K562 (cell line): ENCODE measurements around the gene MGST2. TPM values are rescaled to one million over a fixed set of nuclear protein-coding genes. Genes with fewer than 3 reads are reported as not detected.

Experiments
- ATAC-seq: fragments of 200-7000 bp; cut with Tn5 transposase; 3 replicates; pipeline ENCODE4 v1.9.1; 2020; ENCODE audit warnings: moderate library complexity
- BruUV-seq: library from RNA; stranded (reverse); fragments of 400-500 nt; replicated peaks from 2 replicates; lab custom pipeline; 2021; lab: Mats Ljungman, UMichigan
- CTCF ChIA-PET: fragments of 300-600 bp; formaldehyde crosslinking; extraction: SDS; loops from one replicate; lab custom pipeline; 2021; ENCODE audit warnings: low intra/inter-chr PET ratio; lab: Yijun Ruan, JAX
- POLR2A ChIA-PET: fragments of 300-600, 350-650 bp; sonication (Branson Sonifier 250); formaldehyde crosslinking; extraction: SDS; loops from one replicate; lab custom pipeline; 2021; ENCODE audit warnings: antibody characterized with exemption, inconsistent platforms; lab: Yijun Ruan, JAX
- DNase-seq, 4 experiments: peaks; one replicate each; pipeline versions ENCODE4 v3.0.0 to v3.0.0-alpha.2; 2011 to 2018; ENCODE audit warnings: low spot score in 3 of 4, mixed read lengths in 3 of 4; ENCODE audit errors: extremely low read depth in 1 of 4
- FAIRE-seq: peaks from 2 replicates; lab custom pipeline; 2011; peaks lifted over from hg19 to GRCh38; lab: Jason Lieb, UNC
- H2AFZ ChIP-seq: 2 replicates; pipeline ENCODE4 v1.6.0; 2011; ENCODE audit warnings: low read depth, low read length, control low read depth, inconsistent platforms
- H3K27ac ChIP-seq: fragments of 200-600 bp; 3 replicates; pipeline ENCODE4 v1.8.0; 2011; ENCODE audit warnings: low read depth, mild to moderate bottlenecking, control low read depth, inconsistent platforms, low read length, moderate library complexity, mixed read lengths; ENCODE audit errors: extremely low read depth
- H3K27me3 ChIP-seq, 2 experiments: fragments of 300-600 bp in 1 of 2; 2 replicates in 1 of 2; 3 replicates in 1 of 2; pipeline versions ENCODE4 v1.6.0 to v1.8.0; 2011; ENCODE audit warnings: inconsistent platforms in 2 of 2, low read length in 2 of 2, mild to moderate bottlenecking in 1 of 2, mixed read lengths in 1 of 2, moderate library complexity in 1 of 2; ENCODE audit not compliant: control insufficient read depth in 2 of 2, insufficient read depth in 2 of 2
- H3K36me3 ChIP-seq: fragments of 300-600 bp; 3 replicates; pipeline ENCODE4 v1.8.0; 2011; ENCODE audit warnings: mild to moderate bottlenecking, low read length, inconsistent platforms; ENCODE audit not compliant: control insufficient read depth, insufficient read depth
- H3K4me1 ChIP-seq, 2 experiments: fragments of 200-600 bp in 1 of 2; replicated peaks in 1 of 2; 2 replicates in 1 of 2; 3 replicates in 1 of 2; pipeline versions ENCODE4 v1.5.1 to v1.8.0; 2011; ENCODE audit warnings: inconsistent platforms in 2 of 2, low read length in 2 of 2, mild to moderate bottlenecking in 1 of 2, mixed read lengths in 1 of 2, moderate library complexity in 1 of 2; ENCODE audit not compliant: control insufficient read depth in 2 of 2, insufficient read depth in 2 of 2
- H3K4me2 ChIP-seq: 2 replicates; pipeline ENCODE4 v1.6.1; 2011; ENCODE audit warnings: low read length, control low read depth, inconsistent platforms, mixed read lengths; ENCODE audit not compliant: insufficient read depth
- H3K4me3 ChIP-seq: fragments of 200-600 bp; sonication (generic), shearing (Covaris generic); 2 replicates; pipeline ENCODE4 v1.5.1; 2016; ENCODE audit warnings: control low read depth, inconsistent platforms
- H3K79me2 ChIP-seq: fragments of 200-600 bp; 3 replicates; pipeline ENCODE4 v1.8.0; 2011; ENCODE audit warnings: low read length, inconsistent platforms; ENCODE audit not compliant: control insufficient read depth, insufficient read depth
- H3K9ac ChIP-seq, 2 experiments: 2 replicates each; pipeline versions ENCODE4 v1.6.0 to v1.6.1; 2011; ENCODE audit warnings: low read depth in 2 of 2, low read length in 2 of 2, control low read depth in 1 of 2, inconsistent platforms in 1 of 2, mild to moderate bottlenecking in 1 of 2, mixed read lengths in 1 of 2; ENCODE audit not compliant: insufficient read depth in 1 of 2
- H3K9me1 ChIP-seq: one replicate; pipeline ENCODE4 v1.6.0; 2011; ENCODE audit warnings: inconsistent platforms, mild to moderate bottlenecking, low read length, moderate library complexity; ENCODE audit not compliant: control insufficient read depth, insufficient read depth
- H3K9me3 ChIP-seq: replicated peaks from 2 replicates; pipeline ENCODE4 v1.5.1; 2011; ENCODE audit warnings: low read depth, low read length, inconsistent platforms; ENCODE audit not compliant: control insufficient read depth, insufficient read depth
- H4K20me1 ChIP-seq: replicated peaks from 2 replicates; pipeline ENCODE4 v1.6.1; 2011; ENCODE audit warnings: low read length, inconsistent platforms, mixed read lengths; ENCODE audit not compliant: control insufficient read depth, insufficient read depth
- ADNP ChIP-seq: fragments of 200-800 bp; sonication (Bioruptor generic); IDR thresholded peaks from 2 replicates; pipeline ENCODE4 v1.6.1; 2016; ENCODE audit warnings: missing genetic modification characterization, missing compliant biosample characterization
- CC2D1A ChIP-seq: fragments of 450-650 bp; IDR thresholded peaks from 2 replicates; pipeline ENCODE4 v1.6.1; 2017; ENCODE audit warnings: mild to moderate bottlenecking
- FOXA3 ChIP-seq, 2 experiments: fragments of 450-650 bp in 1 of 2; sonication (generic) in 1 of 2; formaldehyde crosslinking; IDR thresholded peaks in 1 of 2; conservative IDR thresholded peaks in 1 of 2; 2 replicates each; pipeline versions ENCODE4 v1.4.0 to v1.8.0; 2020 to 2022; ENCODE audit warnings: mild to moderate bottlenecking in 2 of 2, missing genetic modification reagents in 1 of 2
- HEY1 ChIP-seq: fragments of 250-450 bp; sonication (Bioruptor Pico); IDR thresholded peaks from 2 replicates; pipeline ENCODE4 v1.5.0; 2020; ENCODE audit warnings: mild to moderate bottlenecking, moderate library complexity, borderline replicate concordance
- PHF20 ChIP-seq: fragments of 450-650 bp; IDR thresholded peaks from 2 replicates; pipeline ENCODE4 v1.6.1; 2018; ENCODE audit not compliant: partially characterized antibody
- RBM15 ChIP-seq: fragments of 200-400 bp; formaldehyde crosslinking; IDR thresholded peaks from 2 replicates; pipeline ENCODE4 v1.6.1; 2018; ENCODE audit warnings: mild to moderate bottlenecking, low read length, moderate library complexity; ENCODE audit not compliant: insufficient read depth
- SETDB1 ChIP-seq: IDR thresholded peaks from one replicate; pipeline ENCODE4 v1.6.1; 2012; ENCODE audit warnings: low read length, control low read depth, inconsistent platforms
- SMAD2 ChIP-seq: fragments of 150-350 bp; IDR thresholded peaks from 2 replicates; pipeline ENCODE4 v1.6.1; 2014; ENCODE audit warnings: low read depth, mild to moderate bottlenecking, low read length
- ZNF274 ChIP-seq: IDR thresholded peaks from 2 replicates; pipeline ENCODE4 v1.6.1; 2011; ENCODE audit warnings: low read depth, mild to moderate bottlenecking, low read length, moderate library complexity, borderline replicate concordance
- WGBS: fragments of 100-300 bp; shearing (Covaris generic); methylation state at CpG from one replicate; pipeline ENCODE4 v1.1.6; 2016; ENCODE audit warnings: low coverage, mixed read lengths; ENCODE audit not compliant: insufficient coverage; ENCODE audit errors: missing lambda C conversion rate; 5-methylcytosine and 5-hydroxymethylcytosine counted together
- in situ Hi-C: fragments of 300-500 bp; cut with MboI; formaldehyde crosslinking; loops from 4 replicates; pipeline ENCODE4 v1.15.0; 2018; ENCODE audit warnings: inconsistent platforms, mixed read lengths
- intact Hi-C: fragments of 100-400 bp; cut with micrococcal nuclease; formaldehyde crosslinking; loops from 2 replicates; pipeline ENCODE4 v1.14.2; 2022
- polyA plus RNA-seq, 8 experiments: library from polyadenylated mRNA; depleted of rRNA in 4 of 8; stranded (reverse) in 5 of 8; unstranded in 3 of 8; fragments of >200 nt; fragmentation: Nextera tagmentation in 2 of 8; fragmentation: Illumina TruSeq in 1 of 8; extraction: Ambion mirVana in 2 of 8; extraction: Trizol in 1 of 8; gene quantifications; 2 replicates each; pipeline versions ENCODE4 v1.2.1 to v1.2.3, GENCODE V29; 2011 to 2014; ENCODE audit warnings: inconsistent platforms in 1 of 8, missing spikeins in 1 of 8
- total RNA-seq, 7 experiments: library from RNA; depleted of rRNA in 6 of 7; stranded (reverse); fragments of >200 nt in 6 of 7; fragmentation: Illumina TruSeq in 2 of 7; extraction: Trizol in 2 of 7; gene quantifications; 2 replicates each; pipeline versions ENCODE4 v1.2.1 to v1.2.3, GENCODE V29; 2011 to 2021; ENCODE audit warnings: low replicate concordance in 1 of 7
- TF ChIP-seq, protein P1 (sequence below): fragments of 250-450 bp; sonication (Bioruptor Pico); IDR thresholded peaks from 2 replicates; pipeline ENCODE4 v1.4.0; 2020
- TF ChIP-seq, protein P2 (sequence below): fragments of 450-650 bp; formaldehyde crosslinking; IDR thresholded peaks from 2 replicates; pipeline ENCODE4 v1.4.0; 2020; ENCODE audit warnings: mild to moderate bottlenecking, moderate library complexity
- TF ChIP-seq, protein P3 (sequence below): sonication (generic); formaldehyde crosslinking; IDR thresholded peaks from 2 replicates; pipeline ENCODE4 v1.8.0; 2022; ENCODE audit warnings: missing genetic modification reagents, mild to moderate bottlenecking, moderate library complexity, borderline replicate concordance
- TF ChIP-seq, protein P4 (sequence below): sonication (generic); formaldehyde crosslinking; IDR thresholded peaks from 2 replicates; pipeline ENCODE4 v1.8.0; 2022; ENCODE audit warnings: mild to moderate bottlenecking, low read depth, missing genetic modification reagents

The MGST2 gene
- total and polyA plus RNA-seq, 9 of the 15 experiments (the other 6 are each of a cell fraction or from before 2014, with no cell fraction given) = 38.7 to 115 (median 84.6) TPM

GRCh38 chr4:139669335-139669734 is 3.7 kb downstream of the MGST2 start:
- ATAC-seq = no peak
- no peak overlapping the region; the same call in 1 of the 2 replicates for H3K4me2 ChIP-seq
- no peaks in the 10 kb centered on the region for H3K9me1 ChIP-seq
- H3K27me3 ChIP-seq = no peaks in the 10 kb centered on the region
- H4K20me1 ChIP-seq = no peaks in the 10 kb centered on the region; the same call in 1 of the 2 replicates
- no peak for DNase-seq
- no peak overlapping the region for H3K4me3 ChIP-seq
- CTCF ChIA-PET = no interaction called here
- peaks cover 49% of the 10 kb centered on the region; the same call in 2 of the 3 replicates for H3K79me2 ChIP-seq
- POLR2A ChIA-PET = no interaction called here
- peaks cover 6% of the 10 kb centered on the region; the same call in 1 of the 3 replicates for H3K36me3 ChIP-seq
- intact Hi-C loops = loop anchor here (5.0 kb wide), 1 partner anchor 483 kb away; the partner anchor contains the start of gene MAML3
- in situ Hi-C loops = no loop called here
- no peaks in the 10 kb centered on the region for H3K9me3 ChIP-seq
- no peak overlapping the region for H3K9ac ChIP-seq
- H3K4me1 ChIP-seq = peaks cover 17 to 36% of the 10 kb centered on the region in 2 experiments; a peak in 4 of 5 replicates
- no TSS peak for BruUV-seq
- no peak overlapping the region for H3K27ac ChIP-seq
- FAIRE-seq = no peak
- no peak overlapping the region for H2AFZ ChIP-seq
- WGBS = 62% methylated on average over 6 of the region's 6 CpGs
- TF ChIP-seq SMAD2 (no peak), ZNF274 (no peak), SETDB1 (no peak), HEY1 (no peak), CC2D1A (no peak), ADNP (tag) (no peak), FOXA3 (CRISPR knock-in tag; conservative IDR thresholded peaks at IDR 0.05 in 1 of 2, IDR thresholded peaks at IDR 0.05 in 1 of 2) (no peak), PHF20 (no peak), RBM15 (no peak)
- TF ChIP-seq, protein P1, sequence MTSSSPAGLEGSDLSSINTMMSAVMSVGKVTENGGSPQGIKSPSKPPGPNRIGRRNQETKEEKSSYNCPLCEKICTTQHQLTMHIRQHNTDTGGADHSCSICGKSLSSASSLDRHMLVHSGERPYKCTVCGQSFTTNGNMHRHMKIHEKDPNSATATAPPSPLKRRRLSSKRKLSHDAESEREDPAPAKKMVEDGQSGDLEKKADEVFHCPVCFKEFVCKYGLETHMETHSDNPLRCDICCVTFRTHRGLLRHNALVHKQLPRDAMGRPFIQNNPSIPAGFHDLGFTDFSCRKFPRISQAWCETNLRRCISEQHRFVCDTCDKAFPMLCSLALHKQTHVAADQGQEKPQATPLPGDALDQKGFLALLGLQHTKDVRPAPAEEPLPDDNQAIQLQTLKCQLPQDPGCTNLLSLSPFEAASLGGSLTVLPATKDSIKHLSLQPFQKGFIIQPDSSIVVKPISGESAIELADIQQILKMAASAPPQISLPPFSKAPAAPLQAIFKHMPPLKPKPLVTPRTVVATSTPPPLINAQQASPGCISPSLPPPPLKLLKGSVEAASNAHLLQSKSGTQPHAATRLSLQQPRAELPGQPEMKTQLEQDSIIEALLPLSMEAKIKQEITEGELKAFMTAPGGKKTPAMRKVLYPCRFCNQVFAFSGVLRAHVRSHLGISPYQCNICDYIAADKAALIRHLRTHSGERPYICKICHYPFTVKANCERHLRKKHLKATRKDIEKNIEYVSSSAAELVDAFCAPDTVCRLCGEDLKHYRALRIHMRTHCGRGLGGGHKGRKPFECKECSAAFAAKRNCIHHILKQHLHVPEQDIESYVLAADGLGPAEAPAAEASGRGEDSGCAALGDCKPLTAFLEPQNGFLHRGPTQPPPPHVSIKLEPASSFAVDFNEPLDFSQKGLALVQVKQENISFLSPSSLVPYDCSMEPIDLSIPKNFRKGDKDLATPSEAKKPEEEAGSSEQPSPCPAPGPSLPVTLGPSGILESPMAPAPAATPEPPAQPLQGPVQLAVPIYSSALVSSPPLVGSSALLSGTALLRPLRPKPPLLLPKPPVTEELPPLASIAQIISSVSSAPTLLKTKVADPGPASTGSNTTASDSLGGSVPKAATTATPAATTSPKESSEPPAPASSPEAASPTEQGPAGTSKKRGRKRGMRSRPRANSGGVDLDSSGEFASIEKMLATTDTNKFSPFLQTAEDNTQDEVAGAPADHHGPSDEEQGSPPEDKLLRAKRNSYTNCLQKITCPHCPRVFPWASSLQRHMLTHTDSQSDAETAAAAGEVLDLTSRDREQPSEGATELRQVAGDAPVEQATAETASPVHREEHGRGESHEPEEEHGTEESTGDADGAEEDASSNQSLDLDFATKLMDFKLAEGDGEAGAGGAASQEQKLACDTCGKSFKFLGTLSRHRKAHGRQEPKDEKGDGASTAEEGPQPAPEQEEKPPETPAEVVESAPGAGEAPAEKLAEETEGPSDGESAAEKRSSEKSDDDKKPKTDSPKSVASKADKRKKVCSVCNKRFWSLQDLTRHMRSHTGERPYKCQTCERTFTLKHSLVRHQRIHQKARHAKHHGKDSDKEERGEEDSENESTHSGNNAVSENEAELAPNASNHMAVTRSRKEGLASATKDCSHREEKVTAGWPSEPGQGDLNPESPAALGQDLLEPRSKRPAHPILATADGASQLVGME (CRISPR knock-in tag) = no peak
- TF ChIP-seq, protein P2, sequence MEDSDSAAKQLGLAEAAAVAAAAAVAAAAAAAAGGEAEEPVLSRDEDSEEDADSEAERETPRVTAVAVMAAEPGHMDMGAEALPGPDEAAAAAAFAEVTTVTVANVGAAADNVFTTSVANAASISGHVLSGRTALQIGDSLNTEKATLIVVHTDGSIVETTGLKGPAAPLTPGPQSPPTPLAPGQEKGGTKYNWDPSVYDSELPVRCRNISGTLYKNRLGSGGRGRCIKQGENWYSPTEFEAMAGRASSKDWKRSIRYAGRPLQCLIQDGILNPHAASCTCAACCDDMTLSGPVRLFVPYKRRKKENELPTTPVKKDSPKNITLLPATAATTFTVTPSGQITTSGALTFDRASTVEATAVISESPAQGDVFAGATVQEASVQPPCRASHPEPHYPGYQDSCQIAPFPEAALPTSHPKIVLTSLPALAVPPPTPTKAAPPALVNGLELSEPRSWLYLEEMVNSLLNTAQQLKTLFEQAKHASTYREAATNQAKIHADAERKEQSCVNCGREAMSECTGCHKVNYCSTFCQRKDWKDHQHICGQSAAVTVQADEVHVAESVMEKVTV = no peak
- TF ChIP-seq, protein P3, sequence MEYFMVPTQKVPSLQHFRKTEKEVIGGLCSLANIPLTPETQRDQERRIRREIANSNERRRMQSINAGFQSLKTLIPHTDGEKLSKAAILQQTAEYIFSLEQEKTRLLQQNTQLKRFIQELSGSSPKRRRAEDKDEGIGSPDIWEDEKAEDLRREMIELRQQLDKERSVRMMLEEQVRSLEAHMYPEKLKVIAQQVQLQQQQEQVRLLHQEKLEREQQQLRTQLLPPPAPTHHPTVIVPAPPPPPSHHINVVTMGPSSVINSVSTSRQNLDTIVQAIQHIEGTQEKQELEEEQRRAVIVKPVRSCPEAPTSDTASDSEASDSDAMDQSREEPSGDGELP (CRISPR knock-in tag) = no peak
- TF ChIP-seq, protein P4, sequence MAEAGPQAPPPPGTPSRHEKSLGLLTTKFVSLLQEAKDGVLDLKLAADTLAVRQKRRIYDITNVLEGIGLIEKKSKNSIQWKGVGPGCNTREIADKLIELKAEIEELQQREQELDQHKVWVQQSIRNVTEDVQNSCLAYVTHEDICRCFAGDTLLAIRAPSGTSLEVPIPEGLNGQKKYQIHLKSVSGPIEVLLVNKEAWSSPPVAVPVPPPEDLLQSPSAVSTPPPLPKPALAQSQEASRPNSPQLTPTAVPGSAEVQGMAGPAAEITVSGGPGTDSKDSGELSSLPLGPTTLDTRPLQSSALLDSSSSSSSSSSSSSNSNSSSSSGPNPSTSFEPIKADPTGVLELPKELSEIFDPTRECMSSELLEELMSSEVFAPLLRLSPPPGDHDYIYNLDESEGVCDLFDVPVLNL (CRISPR knock-in tag) = no peak
